Peyer's patch (tissue), 4 donors: Measurements from ENCODE around the gene GSTA2.
"Not testable (repeated sequence)": the region's sequence is repeated elsewhere in the genome, so short reads cannot be mapped to it uniquely, and the experiment has no call there.

Source experiments
- CTCF ChIP-seq, 6 experiments: fragments of 450-650 bp in 4 of 6; fragments of 200-600 bp in 2 of 6; sonication (generic) in 1 of 6; IDR thresholded peaks; one replicate each; pipeline ENCODE4 v1.5.1; 2017 to 2019; ENCODE audit warnings: antibody characterized with exemption in 6 of 6, mild to moderate bottlenecking in 3 of 6, moderate library complexity in 1 of 6
- POLR2A ChIP-seq, 2 donors: fragments of 450-650 bp; IDR thresholded peaks; one replicate each; pipeline ENCODE4 v1.5.1; 2017; ENCODE audit warnings: antibody characterized with exemption in 2 of 2, mild to moderate bottlenecking in 2 of 2, moderate library complexity in 2 of 2

- not testable (repeated sequence) for TF ChIP-seq CTCF, POLR2A (IDR thresholded peaks at IDR 0.05)
These were observed 6.1 kb upstream of the GSTA2 start for GRCh38 chr6:52769399-52769798.
